Measurements from ENCODE around the gene CACNB4.
"Not testable (repeated sequence)": the region's sequence is repeated elsewhere in the genome, so short reads cannot be mapped to it uniquely, and the experiment has no call there.

CACNB4 gene

GRCh38 chr2:151808258-151809072 lies 290.4 kb downstream of the CACNB4 start:
- DNase-seq, result no peak

DNA sequence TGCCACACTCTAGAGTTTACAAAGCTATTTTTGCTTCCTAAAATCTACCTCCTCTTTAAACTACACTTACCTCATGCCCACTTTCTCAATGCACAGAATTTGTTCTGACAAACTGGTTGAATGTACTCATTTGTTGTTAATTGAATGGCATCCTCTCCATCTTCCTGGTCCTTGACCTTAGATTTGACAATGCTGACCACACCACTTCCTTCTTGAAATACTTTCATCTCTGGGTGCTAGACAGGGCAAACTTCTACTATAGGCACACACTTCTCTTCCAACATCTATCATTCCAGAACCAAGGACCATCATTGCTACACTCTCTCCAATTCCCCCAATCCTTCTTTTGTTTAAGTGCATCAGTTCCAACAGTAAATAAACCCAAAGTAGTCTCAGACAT lies 292.9 kb downstream of the CACNB4 start:
- DNase-seq, result no peak

- no peak for DNase-seq
Measured at GRCh38 chr2:151805343-151805742, 293.5 kb downstream of the CACNB4 start.

GRCh38 chr2:151803811-151804210 lies 295.0 kb downstream of the CACNB4 start:
- no peak for DNase-seq

- no peak for DNase-seq
Measured at GRCh38 chr2:151802315-151802714, 296.5 kb downstream of the CACNB4 start.

GRCh38 chr2:151799886-151800292 lies 299.0 kb downstream of the CACNB4 start:
- no peak for DNase-seq

DNA sequence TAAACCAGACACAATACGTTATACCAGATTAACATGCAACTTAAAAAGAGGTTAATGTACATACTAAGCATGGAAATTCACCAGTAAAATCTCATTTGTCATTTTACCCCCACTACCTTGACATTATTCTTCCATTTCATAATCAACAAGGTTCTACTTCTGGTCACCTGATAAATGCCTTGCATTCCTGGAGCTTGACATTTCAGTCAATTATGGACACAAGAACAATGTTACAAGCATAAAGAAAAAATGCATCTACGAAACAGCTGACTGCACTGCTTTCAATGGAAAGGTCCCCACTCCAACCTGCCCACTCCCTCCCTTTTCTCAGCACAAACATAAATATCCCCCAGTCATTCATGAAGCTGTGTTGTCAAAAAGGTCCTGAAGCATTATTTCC lies 302.1 kb downstream of the CACNB4 start:
- DNase-seq, result no peak

DNA sequence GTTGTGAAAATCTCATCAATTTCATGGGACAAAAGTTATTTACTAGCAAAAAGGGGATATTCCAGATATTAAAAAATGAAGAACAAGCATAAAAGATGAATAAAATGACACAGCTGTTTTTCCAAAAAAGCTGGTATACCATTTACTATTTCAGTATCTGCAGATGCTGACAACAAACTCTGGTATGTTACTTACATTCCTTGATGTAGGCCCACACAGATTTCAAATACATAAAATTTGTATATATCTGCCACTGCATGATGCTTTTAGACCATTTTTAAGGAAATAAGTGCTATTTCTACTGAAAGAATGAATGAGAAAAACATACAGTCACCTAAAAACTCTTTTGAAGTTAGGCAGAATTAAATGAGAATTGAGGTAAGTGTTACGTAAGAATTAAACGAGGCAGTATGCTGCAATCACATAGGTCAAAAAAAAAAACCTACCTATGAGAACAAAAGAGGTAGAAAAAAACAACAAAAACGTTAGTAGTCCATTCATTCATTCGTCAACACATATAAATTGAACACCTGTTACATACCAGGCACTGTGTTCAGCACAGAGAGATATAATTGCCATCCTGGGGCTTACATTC lies 303.1 kb downstream of the CACNB4 start:
- no peak for DNase-seq

GRCh38 chr2:151794422-151794821 lies 304.4 kb downstream of the CACNB4 start:
- DNase-seq, result not testable (repeated sequence)

- DNase-seq, result no peak
Measured at GRCh38 chr2:151793123-151793522, 305.7 kb downstream of the CACNB4 start.

- no peak for DNase-seq
Measured at GRCh38 chr2:151792589-151792988, 306.3 kb downstream of the CACNB4 start.

DNA sequence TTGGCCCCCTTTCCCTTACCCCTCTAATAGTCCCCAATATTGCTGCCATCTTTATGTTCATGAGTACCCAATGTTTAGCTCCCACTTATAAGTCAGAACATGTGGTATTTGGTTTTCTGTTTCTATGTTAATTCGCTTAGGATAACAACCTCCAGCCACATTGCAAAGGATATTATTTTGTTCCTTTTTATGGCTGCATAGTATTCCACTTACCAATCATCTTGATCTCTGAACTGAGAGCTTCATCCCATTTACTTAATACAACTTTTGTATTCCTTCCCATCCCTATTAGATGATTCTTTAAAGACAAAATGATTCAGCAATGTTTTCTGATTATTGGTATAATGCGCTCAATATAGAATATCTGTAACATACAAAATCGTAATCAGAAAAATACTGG lies 307.3 kb downstream of the CACNB4 start:
- DNase-seq, result no peak

DNA sequence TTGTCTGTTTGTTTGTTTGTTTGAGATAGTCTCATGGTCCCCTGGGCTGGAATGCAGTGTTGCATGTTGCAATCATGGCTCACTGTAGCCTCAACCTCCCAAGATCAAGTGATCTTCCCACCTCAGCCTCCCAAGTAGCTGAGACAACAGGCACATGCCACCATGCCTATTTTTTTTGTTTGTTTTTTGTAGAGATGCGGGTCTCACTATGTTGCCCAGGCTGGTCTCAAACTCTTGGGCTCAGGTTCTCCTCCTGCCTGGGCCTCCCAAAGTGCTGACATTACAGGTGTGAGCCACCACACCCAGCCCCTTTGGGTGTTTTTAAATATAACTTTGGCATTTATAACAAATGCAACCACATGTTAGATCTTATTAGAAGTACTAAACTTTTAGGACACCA lies 308.2 kb downstream of the CACNB4 start:
- DNase-seq, result no peak

- no peak for DNase-seq
Measured at GRCh38 chr2:151789055-151789834, 309.6 kb downstream of the CACNB4 start.

- DNase-seq, result no peak
Measured at GRCh38 chr2:151786483-151786882, 312.4 kb downstream of the CACNB4 start.

DNA sequence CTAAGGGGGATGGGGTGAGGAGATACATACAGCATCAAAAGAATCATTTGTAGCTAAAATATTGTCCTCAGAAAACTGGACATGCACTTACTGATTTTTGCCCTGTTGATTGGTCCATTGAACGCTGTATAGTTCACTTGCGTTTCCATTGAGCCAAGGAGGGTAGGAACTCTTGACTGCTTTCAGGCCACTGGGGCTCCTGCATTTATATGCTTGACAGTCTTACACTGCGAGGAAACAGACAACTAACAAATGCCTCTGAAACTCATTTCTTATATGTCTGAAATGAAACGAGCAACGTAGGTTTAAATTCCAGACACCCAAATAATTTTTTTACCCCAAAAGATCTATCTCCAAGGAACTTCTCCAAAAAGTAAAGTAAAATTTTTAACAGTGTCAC lies 312.8 kb downstream of the CACNB4 start:
- no peak for DNase-seq

- DNase-seq, result no peak
Measured at GRCh38 chr2:151783133-151783520, 315.7 kb downstream of the CACNB4 start.
